HG03135 (cell line): Measurements from ENCODE around the gene FBXO24.
A peak's percentile ranks its signal among the peaks of the same experiment; 100 is the strongest.
"Not testable (repeated sequence)": the region's sequence is repeated elsewhere in the genome, so short reads cannot be mapped to it uniquely, and the experiment has no call there.

ENCODE experiments used
- ATAC-seq: cut with Tn5 transposase; IDR thresholded peaks from one replicate; pipeline ENCODE4 v1.9.1; 2021; ENCODE audit warnings: mild to moderate bottlenecking, moderate library complexity; ENCODE audit not compliant: unreplicated experiment

FBXO24 gene, protein sequence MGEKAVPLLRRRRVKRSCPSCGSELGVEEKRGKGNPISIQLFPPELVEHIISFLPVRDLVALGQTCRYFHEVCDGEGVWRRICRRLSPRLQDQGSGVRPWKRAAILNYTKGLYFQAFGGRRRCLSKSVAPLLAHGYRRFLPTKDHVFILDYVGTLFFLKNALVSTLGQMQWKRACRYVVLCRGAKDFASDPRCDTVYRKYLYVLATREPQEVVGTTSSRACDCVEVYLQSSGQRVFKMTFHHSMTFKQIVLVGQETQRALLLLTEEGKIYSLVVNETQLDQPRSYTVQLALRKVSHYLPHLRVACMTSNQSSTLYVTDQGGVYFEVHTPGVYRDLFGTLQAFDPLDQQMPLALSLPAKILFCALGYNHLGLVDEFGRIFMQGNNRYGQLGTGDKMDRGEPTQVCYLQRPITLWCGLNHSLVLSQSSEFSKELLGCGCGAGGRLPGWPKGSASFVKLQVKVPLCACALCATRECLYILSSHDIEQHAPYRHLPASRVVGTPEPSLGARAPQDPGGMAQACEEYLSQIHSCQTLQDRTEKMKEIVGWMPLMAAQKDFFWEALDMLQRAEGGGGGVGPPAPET

DNA sequence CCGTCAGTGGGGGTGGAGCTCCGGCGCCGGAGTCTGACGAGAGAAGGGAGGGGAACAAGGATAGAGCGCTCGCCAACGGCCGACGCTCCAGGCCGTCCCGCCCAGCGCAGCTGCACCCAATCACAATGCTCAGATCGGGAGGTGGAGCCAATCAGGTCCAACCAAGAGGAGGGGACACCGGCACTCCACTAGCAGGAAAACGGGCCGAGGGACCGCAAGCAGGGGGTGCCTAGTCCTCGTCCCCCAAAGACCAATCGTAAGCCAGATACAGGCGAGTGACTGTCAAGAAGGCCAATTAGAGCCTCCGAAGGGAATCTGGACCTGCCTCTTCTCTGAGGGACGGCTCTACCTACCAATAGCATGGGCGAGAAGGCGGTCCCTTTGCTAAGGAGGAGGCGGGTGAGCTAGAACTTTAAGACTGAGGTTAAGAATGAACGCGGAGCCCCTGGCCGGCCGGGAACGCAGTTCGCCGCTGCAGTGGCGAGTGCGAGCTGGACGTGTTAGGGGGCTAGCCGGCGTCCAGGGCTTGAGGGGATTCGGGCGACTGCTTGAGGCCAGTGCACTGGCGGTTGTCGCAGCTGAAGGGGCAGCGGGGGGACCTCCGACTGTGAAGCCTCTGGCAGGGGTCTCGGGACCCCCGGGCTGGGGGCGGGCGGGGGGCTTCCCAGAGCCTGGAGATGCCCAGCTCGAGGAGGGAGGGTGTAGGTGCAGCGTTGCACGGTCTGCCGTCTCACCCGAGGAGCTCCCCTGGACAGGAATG is at the start of gene FBXO24:
Gene FBXO24, plus strand, starts transcription at position 63 of the 760 bp plus-strand sequence. Its CDS starts 298 bp downstream, at position 361.
- peak; percentile 82 for ATAC-seq

DNA sequence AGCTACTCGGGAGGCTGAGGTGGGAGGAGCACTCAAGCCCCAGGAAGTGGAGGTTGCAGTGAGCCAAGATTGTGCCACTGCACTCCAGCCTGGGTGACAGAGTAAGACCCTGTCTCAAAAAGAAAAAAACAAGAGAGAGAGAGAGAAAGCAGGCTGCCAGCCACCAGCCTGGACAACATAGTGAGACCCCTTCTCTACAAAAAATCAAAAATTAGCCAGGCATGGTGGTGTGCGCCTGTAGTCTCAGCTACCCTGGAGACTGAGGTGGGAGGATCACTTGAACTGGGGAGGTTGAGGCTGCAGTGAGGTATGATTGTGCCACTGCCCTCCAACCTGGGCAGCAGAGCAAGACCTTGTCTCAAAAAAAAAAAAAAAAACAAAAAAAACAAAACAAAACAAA is 49.4 kb upstream of the FBXO24 start:
- not testable (repeated sequence) for ATAC-seq

DNA sequence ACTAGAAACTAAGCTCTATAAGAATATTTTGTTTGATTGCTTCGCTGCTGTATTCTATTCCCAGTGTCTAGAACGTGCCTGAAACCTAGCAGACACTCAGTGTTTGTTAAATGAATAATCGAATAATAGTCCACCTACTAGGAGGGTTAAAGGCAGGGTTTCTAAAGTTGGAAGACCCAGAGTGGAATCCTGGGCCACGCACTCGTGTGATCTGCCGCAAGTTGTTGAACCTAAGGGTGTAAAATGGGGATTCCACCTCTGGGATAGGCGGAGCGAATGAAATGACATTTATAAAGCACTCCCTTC is 47.8 kb upstream of the FBXO24 start:
- ATAC-seq = no peak

DNA sequence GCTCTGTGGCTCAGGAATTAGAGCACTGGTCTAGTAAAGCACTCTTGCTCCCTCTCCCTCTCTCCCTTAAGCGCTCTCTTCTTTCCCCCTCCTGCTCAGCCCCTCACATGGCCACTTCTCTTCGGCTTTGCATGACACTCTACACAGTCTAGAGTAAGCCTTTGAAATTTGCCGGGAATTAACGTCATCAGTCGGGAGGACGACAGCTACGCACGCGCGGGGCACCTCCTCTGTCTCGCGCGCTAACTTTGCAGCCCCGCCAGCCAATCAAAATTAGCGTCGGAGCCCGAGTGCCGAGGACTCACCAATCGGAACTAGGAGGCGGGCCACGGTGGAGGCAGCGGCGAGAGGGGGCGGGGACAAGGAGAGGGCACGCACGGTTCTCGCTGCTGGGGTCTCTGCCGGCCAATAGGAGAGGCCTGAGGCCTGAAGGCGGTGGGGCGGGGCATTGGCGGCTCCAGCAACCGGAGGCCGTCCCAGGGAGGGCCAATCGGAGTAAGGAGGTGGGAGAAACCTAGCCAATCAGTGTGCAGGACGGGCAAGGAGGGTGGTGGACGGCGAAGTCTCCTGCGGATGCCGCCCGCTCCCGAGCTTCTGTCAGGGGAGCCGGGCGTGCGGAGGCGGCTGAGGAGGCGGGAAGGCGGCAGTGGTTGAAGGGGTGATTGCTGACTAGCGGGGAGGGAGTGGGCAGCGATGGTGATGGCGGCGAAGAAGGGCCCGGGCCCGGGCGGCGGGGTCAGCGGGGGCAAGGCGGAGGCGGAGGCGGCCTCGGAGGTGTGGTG is 47.3 kb upstream of the FBXO24 start, which contains the start of gene AGFG2:
Gene AGFG2, plus strand, starts transcription at position 550 of the 782 bp plus-strand sequence. Its CDS starts 144 bp downstream, at position 694.
- ATAC-seq = peak; percentile 96

DNA sequence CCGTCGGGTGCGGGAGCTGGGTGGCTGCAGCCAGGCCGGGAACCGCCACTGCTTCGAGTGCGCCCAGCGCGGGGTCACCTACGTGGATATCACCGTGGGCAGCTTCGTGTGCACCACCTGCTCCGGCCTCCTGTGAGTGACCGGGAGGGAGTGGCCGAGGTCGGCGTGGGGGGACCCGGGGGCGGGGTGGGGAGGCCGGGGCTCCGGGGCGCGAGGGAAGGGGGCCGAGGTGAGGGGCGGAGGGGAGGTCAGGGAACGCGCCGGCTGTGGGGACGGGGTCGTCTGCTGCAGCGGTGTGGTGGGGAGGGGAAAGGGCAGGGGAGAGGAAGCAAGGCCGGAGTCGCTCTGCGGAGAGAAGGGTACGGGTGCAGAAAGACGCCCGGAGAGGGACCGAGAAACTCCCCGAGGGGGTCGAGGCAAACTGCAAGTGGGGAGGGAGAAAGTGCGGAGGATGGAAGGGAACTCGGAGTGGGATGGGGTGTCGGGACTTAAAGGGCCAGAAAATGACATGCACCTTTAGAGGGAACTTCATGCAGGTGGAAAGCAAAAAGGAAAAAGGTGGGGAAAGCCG is 46.6 kb upstream of the FBXO24 start:
- ATAC-seq = no peak

DNA sequence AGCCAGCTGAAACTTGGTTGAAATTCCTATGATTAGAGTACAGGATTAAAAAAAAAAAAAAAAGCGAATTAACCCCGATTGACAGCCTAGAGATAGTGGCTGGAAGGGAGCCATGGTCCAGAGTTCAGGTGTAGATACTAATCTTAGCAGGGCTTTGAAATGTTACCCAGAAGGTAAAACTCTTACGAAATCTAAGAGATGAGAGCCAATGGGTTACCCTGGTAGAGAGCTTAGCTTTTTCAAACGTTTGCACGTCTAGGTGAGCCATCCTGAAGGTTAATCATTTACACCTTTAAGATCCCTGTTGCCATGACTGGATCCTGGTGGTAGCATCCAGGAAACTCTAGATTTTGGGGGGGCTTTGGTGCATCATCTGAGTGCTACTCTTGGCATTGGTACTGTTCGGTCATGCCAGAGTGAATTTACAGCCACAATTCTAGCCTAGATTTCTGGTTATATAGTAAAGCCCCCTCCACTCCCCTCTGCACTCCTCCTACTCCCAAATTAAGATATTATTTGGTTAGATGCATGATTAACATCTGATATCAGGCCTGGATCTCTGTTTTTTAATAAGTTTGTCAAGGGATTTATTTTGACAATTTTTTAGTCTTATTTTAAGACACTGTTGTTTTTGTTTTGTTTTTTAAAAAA is 45.9 kb upstream of the FBXO24 start:
- ATAC-seq = no peak

DNA sequence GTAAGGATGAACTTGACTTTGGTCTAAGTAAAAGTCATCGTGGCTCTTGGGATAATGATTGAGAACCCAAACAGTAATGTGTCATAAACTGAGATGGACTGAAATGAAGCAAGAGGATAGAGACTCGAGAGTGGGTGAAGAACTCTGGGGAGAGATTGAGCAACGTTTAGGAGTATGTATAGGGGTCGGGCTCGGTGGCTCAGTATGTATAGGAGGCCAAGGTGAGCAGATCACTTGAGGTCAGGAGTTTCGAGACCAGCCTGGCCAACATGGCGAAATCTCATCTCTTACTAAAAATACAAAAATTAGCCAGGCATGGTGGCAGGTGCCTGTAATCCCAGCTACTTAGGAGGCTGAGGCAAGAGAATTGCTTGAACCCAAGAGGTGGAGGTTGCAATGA is 44.8 kb upstream of the FBXO24 start:
- ATAC-seq = not testable (repeated sequence)

DNA sequence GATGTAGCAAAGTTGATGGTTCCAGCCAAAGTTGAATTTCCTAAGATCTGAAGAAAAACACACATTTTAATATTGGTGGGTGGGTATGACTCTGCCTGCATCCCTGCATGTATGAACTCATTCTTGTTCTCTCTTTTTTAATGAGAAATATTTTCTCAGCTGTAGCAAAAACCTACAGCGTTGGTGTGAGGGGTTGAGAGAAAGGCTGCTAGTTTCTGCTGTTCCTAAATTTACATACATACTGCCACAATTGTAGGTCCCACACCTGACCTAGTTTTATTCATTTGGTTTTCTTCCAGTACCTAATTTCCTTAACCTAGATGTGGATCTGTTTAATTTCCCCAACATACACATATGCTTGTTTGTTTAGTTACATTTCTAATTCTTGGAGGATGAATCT is 42.5 kb upstream of the FBXO24 start:
- ATAC-seq = no peak

DNA sequence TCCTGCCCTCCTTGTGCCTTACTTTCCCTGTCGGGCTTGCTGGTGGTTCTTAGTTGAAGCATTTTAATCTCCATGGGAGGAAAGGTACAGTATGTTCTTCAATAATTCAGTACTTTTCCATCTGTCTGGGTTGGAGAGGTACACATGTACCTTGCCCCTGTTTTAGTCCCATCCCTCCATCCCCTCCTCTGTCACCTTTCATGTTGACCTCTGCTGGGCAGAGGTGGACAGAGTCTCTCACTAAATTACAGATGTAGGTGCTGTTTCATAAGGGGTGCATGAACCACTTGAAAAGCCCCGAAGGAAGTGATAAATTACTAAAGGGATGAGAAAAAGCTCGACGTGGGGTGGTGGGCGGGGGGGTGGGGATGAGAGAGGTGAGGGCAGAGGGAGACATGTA is 41.7 kb upstream of the FBXO24 start:
- no peak for ATAC-seq

DNA sequence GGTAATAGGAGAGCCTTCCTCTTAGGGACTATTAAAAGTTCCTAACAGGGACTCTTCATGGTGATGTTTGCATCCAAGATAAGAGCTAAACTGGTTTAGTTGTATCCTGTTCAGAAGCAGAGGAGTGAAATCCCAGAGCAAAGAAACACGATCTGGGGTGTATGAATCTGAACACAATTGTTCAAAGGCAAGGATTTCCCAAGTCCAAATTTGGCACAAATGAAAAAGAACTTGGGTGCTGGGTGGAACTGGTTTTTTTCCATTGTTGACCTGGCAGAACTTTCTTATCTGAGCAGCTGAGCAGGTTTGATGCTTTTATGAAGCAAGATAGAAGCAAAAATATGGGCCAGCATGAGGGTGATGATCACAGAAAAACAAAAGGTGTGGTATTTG is 41.2 kb upstream of the FBXO24 start:
- no peak for ATAC-seq

DNA sequence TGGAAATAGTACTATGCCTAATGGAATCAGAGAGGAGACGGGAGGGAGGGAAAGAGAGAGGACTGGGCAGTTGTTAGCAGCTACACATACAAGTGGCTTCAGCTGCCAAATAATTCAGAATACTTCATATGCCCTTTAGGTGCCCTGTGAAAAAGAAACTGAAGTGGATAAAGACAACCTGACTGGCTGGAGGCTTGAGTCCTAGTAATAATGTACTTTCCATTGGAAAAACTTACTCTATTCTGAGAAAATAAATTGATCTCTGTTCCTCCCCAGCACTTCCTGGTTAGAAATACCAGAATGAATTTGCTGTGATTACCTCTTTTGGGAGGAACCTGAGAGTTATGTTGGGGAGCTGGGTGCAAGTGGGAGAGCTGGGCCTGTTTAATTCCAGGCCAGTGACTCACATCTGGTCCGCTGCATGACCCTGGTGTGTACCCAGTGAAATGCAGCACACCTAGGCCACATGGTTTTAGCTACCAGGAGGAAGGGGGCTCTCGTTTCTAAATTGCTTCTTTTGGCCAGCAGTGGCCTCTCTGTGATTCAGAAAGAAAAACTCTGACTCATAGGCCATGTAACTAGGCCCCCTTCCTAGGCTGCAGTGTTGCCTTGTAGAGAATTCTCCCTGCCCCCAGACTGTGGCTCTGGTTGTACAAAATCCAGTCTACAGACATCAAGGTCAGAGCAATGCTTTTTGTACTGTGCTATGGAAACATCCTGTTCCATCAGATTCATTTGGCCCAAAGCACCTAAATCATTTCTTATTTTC is 40.6 kb upstream of the FBXO24 start:
- ATAC-seq = peak; percentile 47

DNA sequence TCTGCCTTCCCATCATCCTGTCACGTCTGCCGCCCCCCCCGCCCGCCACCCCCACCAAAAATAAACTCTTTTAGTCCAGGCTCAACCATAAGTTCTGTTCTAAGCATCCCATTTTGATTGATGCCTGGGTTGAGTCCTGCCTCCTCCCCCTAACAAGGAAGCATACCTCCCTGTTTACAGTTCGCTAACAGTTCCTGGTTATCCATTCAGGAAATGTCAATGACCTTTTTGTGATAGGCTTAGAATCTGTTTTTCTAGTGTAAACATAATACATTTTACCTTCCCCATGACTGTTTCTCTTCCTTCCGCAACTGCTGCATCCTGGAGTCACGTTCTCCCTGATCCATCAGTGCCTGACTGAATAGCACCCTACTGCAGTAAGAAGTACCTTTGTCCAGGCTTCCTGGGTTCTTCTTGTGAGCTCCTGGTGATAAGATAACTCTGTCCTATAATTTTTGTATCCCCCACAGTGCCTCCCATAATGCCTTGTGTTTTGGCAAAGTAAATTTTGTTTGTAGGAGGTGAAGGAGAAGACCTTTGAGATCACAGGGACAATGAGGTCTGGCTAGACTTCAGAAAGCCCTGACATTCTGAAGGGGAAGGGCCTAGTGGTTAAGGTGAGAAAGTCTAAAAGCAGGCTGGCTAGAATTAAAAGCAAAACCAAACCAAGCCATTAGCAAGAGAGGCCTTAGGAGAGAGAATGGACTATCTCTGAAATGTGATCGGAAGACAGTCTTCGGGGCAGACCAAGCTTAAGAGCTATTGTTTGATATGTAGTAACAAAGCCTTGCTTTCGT is 39.8 kb upstream of the FBXO24 start:
- ATAC-seq = peak; percentile 44

DNA sequence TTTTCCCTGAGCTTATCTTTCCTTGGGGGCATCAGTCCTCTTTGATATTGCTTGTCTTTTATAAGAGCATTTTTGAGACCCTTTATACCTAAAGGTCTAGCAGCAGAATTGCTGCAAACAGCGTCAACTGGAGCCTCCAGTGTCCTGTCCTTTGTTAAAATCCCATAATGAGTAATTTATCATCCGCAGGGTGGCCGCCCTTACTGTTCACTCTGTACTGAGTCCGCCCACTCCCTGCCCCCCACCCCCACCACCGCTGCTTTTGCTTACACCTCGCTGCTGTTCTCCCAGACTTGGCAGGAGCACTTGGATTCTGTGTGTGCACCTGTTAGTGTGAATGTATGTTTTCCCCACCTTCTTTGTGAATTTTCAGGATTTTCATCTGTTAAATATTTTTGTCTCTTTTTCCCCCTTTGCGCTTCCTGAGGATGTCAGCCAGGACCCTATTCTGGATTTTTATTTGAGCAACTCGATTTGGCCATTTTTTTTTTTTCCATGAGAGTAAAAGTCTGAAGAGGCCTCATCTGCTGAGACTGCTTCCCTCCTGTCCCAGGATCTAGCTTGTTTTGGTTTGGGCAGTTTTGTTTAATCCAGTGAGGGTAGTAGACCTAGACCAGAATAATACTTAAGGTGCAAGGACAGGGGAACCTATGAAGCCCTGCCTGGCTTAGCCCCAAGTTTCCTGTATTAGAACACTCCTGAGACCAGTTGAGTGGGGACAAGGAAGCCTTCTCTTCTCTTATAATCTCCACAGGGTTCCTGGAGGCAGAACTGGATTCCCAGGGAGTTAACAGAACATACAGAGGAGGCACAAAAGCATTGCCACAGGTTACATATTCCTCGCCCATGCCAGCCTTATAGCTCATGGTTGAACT is 39.0 kb upstream of the FBXO24 start:
- no peak for ATAC-seq

DNA sequence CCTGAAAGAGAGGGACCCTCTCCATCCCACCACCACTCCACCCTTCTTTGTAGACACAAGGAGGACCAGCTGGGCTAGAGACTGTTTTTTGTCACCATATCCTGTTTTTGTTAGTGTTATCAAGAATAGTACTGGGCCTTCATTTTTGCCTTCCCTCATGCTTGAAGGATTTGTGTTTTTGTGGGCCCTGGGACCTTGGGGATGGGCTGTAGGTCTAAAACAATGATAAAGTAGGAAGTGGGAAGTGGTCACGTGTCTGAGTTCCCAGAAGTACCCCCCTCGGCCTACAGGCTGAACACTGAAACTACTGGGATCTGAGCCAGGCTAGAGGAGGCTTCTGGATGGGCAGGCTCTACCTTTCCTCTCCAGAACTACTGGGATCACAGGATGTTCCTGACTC is 38.3 kb upstream of the FBXO24 start:
- no peak for ATAC-seq

DNA sequence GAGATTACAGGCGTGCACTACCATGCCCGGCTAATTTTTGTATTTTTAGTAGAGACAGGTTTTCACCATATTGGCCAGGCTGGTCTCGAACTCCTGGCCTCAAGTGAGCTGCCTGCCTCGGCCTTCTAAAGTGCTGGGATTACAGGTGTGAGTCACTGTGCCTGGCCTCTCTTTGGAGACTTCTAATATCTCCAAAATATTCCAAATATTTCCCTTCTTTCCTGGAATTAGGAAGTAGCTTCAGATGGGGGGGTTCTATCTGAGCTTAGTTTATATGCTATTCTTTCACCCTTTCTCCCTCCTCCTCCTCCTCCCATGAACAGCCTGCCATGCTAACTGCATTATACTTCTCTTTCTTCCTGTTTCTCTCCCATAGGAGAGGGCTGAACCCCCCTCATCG is 37.7 kb upstream of the FBXO24 start:
- not testable (repeated sequence) for ATAC-seq

DNA sequence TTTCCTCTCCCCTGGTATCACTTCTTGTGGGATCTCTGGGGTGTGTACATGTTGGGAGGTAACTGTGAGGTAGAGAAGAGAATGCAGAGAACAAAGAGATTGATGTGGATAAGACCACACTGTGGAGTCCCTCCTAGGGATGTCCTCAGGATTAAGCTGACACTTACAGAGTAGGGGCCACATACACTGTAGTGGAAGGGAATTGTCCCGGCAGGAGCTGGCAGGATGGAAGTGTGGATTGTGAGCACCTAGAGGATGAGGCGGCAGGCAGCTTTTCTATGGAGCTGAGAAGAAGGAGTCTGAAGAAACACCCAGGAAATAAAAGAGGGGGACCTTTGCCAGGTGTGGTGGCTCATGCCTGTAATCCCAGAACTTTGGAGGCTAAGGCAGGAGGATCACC is 33.6 kb upstream of the FBXO24 start:
- no peak for ATAC-seq

DNA sequence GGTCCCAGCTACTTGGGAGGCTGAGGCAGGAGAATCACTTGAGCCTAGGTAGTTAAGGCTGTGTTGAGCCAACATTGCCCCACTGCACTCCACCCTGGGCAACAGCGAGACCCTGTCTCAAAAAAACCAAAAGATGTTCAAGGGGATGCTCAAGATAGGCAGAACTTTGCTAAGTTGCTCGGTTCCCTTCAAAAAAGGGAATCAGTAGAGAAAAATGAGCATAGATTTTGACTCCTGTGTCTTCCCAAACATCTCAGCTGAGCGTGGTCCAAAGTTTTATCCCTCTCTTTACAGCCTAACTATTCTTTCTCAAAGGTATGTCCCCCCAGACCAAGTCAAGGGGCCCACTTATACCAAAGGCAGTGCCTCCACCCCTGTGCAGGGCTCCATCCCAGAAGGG is 33.1 kb upstream of the FBXO24 start:
- no peak for ATAC-seq

DNA sequence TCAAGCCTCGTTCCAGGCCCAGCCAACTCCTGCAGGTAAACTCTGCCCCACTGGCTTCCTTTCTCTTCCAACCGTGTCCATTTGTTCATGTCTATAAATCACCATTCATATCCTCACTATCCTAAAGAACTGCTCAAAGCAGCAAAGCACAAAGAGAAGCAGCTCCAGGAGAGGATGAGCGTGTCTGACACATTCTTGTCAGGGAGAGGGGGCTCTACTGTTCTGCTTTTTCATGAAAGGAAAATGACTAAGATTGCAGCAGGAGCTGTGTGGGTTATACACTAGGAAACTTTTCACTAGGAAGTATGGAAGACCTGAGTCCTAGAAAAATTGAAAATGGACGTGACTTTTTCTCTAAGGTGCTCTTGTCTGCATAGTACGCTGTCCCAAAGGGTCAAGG is 30.4 kb upstream of the FBXO24 start:
- ATAC-seq = no peak
